ENCODE measurements around the gene MRPS30.
"Not testable (repeated sequence)": the region's sequence is repeated elsewhere in the genome, so short reads cannot be mapped to it uniquely, and the experiment has no call there.

MRPS30 gene

GRCh38 chr5:44824662-44825061 lies 15.9 kb downstream of the MRPS30 start:
- DNase-seq: not testable (repeated sequence)

- no peak for DNase-seq
These were observed 18.9 kb downstream of the MRPS30 start for GRCh38 chr5:44827681-44828080.

GRCh38 chr5:44828719-44829118 lies 20.0 kb downstream of the MRPS30 start:
- DNase-seq: no peak

- no peak for DNase-seq
These were observed 22.2 kb downstream of the MRPS30 start for GRCh38 chr5:44830951-44831350.

GRCh38 chr5:44833249-44833648 lies 24.5 kb downstream of the MRPS30 start:
- DNase-seq: no peak

GRCh38 chr5:44835693-44836092 lies 26.9 kb downstream of the MRPS30 start:
- no peak for DNase-seq

- no peak for DNase-seq
These were observed 30.4 kb downstream of the MRPS30 start for GRCh38 chr5:44839018-44839681.

- no peak for DNase-seq
These were observed 33.9 kb downstream of the MRPS30 start for GRCh38 chr5:44842496-44843282.

- no peak for DNase-seq
These were observed 36.0 kb downstream of the MRPS30 start for GRCh38 chr5:44844744-44845143.

GRCh38 chr5:44845777-44846176 lies 37.0 kb downstream of the MRPS30 start:
- no peak for DNase-seq

GRCh38 chr5:44847206-44847852 lies 38.6 kb downstream of the MRPS30 start:
- DNase-seq: no peak

- no peak for DNase-seq
These were observed 51.5 kb downstream of the MRPS30 start for GRCh38 chr5:44860267-44860666.

GRCh38 chr5:44862808-44863207 lies 54.1 kb downstream of the MRPS30 start:
- DNase-seq: no peak

Data from EL (cell line).